Amniotic epithelial cell (primary cell): ENCODE measurements around the gene TLCD3A.
"Not testable (repeated sequence)": the region's sequence is repeated elsewhere in the genome, so short reads cannot be mapped to it uniquely, and the experiment has no call there.

ENCODE experiments used
- DNase-seq: peaks from one replicate; pipeline ENCODE4 v3.0.0-alpha.2; 2010; ENCODE audit warnings: low read depth

TLCD3A gene

DNA sequence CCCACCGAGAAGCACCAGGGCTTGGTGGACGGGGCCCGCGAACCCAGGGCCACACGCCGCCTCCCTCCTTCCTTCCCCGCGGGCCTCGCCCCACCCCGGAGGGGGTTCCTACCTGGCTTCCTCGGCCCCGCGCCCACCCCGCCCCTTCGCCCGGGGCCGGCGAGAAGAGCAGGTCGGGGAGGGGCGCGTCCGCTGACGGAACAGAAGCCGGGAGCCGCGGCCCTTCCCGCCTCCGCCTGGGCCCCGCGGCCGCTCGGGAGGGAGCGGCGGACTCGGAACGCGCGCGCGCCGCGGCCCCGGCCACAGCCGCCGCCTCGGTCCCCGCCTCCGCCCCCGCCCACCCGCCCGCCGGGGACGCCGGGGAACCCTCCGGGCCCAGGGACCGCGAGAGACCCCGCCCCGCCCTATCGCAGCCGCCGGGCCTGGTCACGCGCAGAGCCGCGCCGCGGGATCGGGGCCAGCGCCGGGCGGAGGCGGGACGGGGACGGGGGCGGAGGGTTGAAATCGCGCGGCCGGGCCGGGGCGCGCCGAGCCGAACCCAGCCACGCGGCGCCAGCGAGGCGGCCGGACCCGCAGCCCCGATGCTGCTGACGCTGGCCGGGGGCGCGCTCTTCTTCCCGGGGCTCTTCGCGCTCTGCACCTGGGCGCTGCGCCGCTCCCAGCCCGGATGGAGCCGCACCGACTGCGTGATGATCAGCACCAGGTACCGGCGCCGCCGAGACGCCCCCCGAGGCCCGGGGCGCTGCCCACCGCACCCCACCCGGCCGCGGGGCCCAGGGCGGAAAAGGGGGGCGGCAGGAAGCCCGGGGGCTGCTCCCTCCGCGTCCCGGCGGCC is at the start of gene TLCD3A:
Gene TLCD3A (plus strand): TSS at position 530 of the 835 bp plus-strand sequence. CDS start 52 bp downstream, at position 582.
- peak; percentile 39 for DNase-seq

DNA sequence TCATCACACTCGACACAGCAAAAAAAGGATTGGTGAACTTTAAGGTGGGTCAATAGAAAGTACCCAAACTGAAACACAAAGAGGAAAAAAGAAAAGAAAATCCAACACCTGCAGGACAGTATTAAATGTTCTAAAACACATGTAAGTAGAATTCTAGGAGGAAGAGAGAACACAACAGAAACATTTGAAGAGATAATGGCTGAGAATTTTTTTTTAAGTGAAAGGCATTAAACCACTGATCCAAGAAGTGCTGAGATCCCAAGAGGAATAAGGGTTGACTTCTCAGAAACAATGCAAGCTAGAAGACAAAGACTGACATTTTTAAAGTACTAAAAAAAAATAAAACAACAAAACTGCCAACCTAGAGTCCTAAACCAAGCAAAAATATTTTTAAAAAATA is 49.4 kb upstream of the TLCD3A start:
- DNase-seq, result no peak

DNA sequence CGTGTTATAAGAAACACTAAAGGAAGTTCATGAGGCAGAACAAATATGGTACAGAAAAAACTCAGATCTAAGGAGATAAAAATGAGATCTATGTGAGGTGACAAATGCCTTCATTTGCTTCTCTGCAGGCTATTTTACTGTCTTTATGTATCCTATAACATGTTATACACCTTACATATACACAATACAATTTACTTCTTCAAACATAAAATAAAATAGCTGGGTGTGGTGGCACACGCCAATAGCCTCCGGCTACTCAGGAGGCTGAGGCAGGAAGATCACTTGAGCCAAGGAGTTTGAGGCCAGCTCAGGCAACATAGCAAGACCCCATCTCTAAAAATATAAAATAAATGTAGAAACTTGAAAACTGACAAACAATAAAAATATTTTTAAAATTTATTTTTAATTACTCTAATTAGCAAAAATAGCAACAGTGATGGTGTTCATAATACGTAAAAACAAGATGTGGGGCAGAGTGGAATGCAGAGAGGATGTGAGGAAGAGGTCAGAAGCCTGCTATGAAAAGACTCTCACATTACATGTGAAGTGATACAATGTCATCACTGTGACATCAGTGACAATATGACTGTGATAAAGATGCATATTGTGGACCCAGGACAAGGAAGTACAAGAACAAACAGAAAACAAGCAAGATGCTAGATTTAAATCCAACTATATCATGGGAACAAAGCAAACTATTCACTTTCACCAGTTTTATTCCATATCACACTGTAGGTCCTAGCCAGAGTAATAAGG is 48.7 kb upstream of the TLCD3A start:
- DNase-seq, result no peak

DNA sequence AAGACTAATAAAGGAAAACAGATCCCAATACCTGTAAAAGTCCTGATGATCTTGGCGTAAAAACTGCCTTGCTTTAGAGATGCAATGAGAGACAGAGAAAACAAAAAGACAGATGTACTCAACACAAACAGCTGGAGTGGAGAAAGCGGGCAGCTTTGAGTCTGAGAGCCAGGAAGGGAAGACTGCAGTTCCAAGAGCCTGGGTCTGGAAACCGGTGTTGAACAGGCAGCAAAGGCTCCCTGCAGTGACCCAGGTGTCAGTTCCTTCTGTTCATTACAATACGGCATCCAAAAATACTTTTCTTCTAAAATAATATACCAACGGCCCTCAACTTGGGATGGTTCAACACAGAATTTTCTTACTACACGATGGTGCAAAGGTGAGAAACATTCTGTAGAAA is 47.4 kb upstream of the TLCD3A start:
- no peak for DNase-seq

DNA sequence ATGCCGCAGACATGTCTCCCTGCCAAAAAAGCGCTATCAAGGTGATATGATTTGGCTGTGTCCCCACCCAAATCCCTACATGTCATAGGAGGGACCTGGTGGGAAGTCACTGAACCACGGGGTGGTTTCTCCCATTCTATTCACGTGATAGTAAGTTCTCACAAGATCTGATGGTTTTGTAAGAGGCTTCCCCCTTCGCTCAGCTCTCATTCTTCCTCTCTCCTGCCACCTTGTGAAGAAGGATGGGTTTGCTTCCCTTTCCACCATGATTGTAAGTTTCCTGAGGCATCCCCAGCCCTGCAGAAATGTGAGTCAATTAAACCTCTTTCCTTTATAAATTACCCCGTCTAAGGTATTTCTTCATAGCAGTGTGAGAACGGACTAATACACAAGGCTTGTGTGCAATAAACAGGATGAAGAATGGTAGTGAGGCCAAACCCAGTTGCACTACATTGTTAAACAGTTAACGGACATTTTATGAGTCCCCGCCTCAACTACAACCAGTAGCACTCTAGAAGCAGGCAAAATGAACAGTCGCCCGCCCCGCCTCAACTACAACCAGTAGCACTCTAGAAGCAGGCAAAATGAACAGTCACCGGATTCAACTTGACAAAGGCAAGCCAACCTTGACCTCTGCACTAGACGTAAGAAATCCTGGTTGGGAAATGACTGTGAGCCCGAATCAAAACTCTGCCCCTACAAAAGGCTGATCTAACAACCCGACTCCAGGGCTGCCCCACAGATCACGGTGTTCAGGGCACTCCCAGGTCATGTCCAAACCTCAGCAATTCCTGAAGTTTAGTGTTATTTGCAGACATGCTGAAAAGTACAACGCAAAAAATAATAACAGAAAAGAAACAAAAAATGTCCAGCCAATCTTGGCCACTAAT is 44.1 kb upstream of the TLCD3A start:
- DNase-seq, result peak; percentile 80

DNA sequence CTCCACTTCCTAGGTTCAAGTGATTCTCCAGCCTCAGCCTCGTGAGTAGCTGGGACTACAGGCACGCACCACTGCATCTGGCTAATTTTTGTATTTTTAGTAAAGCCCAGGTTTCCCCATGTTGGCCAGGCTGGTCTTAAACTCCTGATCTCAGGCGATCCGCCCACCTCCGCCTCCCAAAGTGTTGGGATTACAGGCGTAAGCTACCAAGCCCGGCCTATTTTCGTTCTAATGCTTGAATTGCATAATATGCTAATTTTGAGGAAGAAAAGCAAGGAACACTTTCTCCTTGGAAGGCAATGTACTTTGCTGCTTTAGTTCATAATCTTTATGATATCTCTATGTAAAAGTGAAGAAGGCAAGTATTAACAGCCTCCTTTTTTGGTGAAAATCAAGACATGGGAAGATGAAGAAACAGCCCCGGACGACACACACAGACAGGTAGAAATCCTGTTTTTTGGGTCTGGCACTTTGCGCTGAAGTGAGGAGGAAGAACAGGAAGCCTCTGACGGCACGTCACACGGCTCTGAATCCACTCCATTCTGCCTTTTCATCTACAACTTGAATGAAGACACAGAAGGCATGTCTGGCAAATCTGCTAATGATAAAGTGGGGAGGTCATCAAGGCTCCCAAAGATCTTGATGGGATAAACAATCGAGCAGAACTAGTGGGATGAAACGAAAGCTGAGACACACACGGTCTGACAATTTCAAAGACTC is 42.7 kb upstream of the TLCD3A start:
- no peak for DNase-seq

DNA sequence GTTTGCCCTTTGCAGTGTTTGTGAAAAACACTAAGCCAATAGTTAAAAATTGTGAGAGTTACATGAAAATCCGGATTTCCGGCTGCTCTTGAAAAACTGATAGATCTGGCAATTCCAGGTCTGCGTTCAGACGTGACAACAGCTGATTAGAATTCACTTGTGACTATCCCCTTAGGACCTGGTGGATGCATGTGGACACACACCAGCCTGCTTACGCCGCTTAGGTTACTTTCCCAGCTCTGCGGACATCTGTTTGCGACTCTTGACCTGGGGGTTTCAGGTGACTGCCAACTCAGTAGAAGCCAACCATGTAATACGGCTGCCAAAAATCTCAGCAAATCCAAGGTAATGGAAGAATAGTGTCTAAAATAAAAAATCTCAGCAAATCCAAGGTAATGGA is 42.0 kb upstream of the TLCD3A start:
- DNase-seq, result no peak

DNA sequence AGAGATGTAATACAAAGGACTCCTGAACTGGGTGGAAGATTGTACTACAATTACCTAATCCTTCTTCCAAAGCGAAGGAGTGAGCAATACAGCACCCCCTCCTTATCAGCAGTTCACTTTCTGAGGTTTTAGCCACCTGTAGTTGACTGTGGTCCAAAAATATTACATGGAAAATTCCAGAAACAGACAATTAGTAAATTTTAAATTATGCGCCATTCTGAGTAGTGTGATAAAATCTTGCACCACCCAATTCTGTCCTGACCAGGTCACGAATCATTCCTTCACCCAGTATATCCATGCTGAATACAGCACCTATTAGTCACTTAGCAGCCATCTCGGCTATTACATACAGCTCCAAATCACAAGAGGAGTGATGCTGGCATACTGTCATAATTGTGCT is 41.0 kb upstream of the TLCD3A start:
- peak; percentile 81 for DNase-seq

DNA sequence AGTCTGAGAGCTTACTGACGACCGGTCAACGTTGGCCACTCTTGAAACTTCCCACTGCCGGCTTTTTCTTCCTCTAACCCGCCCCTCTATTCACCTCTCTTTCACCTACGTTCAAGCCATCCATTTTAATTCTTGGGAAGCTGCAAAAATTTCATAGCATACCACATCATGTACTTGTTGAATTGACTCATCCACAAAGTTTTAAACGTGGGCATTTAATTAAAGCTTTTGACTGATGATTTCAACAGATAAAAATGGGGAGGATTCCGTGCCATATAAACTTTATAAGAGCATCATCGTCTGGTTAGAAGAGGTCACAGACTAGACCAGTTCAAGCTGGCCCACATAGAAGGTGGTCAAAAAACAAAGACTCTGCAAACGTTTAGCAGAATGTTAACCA is 40.3 kb upstream of the TLCD3A start:
- DNase-seq, result peak; percentile 84

DNA sequence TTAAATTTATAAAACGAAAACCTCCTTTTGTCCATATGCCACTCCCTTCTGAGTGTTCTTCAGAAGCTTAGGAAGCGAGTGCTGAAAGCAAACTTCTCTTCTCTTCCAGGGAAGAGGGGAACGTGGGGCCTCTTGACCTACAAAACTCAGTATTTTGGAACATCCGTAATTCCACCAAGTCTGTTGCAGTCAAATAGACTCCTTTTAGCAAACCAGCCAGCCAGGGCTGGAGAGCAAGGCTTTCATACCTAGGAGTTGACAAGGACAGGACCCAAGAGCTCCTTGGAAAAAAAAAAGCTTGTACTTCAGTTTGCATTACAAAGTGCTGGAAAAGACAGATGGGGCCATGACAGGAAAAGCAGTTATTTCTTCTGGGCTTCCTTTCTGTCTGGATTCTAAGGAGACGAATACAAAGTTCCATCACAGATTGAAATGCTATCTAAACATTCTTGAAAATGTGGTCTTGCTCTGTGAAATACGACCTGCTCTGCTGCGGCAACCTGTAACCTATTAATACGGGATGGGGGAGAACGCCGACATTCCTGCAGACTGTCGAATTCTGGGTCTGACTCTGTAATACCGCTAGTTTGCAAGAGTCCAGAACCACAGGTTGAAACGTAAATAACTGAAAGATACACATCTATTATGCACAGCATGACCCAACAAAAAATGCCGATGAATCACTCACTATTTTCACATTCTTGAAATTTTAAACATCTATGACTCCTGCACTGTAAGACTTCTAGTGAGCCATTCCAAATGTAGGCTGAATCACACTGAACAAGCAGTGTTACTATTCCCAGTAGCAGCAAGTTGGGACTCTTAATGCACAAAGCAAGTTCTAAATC is 38.4 kb upstream of the TLCD3A start:
- peak; percentile 98 for DNase-seq

DNA sequence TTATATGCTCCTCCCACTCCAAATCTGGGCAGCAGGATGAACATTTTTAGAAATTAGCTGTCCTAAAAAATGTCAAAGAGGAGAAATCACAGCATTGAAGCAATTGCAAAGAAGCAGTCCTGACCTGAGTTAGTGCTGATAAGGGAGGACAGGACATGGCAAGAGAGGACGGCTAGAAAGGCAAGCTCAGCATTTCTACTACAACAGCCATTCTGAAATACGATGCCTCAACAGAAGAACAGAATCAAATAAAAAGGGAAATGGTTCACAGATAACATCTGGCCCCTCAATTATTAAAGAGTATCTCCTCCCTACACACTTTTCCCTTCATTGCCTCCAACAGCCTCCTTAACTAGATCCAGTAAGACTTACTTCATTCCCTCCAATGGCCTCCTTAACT is 36.0 kb upstream of the TLCD3A start:
- DNase-seq, result no peak

DNA sequence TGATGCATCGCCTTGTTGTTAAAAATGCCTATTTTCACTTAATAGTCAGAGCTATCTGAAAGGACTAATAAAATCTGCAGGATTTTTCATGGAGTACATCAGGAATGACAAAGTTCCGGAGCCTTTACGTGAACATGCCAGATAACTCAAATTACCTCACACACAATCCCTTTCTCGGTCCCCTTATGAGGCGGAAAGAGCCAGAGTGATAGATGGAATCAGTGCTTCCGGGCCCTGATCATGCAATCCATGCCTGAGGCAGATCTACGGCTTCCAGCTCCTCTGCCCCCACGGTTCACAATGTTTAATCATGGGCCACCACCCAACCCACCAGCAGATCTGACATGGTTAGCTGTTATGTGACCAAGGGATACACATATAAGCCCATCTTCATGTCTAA is 34.7 kb upstream of the TLCD3A start:
- DNase-seq, result no peak

DNA sequence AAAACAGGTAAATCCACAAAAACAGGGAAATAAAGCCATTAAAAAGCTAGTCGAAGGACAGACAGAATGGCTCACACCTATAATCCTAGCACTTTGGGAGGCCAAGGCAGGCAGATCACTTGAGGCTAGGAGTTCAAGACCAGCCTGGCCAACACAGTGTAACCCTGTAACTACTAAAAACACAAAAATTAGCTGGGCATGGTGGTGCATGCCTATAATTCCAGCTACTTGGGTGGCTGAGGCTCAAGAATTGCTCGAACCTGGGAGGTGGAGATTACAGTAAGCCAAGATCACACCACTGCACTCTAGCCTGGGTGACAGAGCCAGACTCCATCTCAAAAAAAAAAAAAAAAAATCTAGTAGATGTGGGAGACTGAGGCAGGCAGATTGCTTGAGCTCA is 34.3 kb upstream of the TLCD3A start:
- DNase-seq, result not testable (repeated sequence)

DNA sequence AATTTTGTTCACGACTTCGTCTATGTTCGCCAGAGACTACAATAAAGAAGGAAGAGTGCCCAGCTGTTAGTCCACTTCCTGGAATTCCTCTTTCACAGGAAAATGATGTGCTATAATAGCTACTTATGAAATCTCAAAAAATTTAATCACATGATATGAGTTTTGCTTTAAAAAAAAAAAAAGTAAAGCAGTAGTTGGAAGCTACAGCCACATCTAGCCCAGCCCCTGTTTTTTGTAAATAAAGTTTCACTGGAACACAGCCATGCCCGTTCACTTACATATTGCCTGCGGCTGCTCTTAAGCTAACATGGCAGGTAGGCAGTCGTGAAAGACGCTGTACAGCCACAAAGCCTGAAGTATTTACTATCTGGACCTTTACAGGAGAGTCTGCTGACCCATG is 33.1 kb upstream of the TLCD3A start:
- DNase-seq, result peak; percentile 37

DNA sequence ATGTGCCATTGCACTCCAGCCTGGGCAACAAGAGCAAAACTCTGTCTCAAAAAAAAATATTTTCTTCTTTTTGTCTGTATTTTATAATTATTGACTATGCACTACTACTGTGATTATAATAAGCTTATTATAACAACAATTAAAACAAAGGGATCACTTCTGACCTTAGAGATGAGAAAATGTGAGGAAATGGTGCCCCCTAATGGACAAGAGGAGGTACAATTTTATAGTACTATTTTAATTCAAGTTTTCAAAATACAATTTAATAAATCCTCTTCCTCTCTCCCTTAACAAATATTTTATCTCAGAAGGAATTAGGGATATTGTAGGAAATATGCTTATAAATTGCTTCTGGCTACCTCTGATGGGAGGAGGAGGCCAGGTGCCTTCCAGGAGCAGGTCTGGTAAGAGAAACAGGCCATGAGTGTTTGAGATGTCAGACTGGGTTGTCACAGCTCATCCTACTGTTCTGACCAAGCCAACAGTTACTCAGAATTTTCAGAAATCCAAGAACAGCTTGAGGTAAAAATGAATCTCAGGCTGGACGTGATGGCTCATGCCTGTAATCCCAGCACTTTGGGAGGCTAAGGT is 31.8 kb upstream of the TLCD3A start:
- DNase-seq, result peak; percentile 37

DNA sequence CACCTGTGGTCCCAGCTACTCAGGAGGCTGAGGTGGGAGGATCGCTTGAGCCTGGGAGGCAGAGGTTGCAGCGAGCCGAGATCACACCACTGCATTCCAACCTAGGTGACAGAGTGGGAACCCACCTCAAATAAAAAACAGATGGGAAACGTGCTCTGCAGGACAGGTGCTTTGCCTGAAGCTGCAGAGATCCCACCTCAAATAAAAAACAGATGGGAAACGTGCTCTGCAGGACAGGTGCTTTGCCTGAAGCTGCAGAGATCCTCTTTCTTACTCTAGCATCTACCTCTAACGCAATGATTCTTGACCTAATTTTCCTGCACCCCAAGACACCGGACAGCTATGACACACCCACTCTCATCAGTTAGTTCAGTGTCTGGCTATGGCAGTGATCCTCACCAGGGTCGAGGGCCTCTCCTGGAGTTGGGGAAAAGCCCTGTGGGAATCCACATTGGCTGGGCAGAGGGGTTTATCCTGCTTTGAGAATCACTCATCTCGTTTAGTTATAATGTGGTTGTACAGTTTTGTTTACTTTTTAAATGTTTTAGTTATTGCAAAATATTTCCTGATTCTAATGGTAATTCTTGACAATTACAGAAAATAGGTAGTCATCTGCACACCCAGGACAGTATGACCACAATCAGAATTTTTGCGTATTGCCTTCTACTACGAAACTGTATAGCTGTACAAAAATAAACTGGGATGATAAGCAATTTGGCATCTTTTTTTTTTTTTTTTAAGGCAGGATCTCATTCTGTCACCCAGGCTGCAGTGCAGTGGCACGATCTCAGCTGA is 29.1 kb upstream of the TLCD3A start:
- DNase-seq, result peak; percentile 29

DNA sequence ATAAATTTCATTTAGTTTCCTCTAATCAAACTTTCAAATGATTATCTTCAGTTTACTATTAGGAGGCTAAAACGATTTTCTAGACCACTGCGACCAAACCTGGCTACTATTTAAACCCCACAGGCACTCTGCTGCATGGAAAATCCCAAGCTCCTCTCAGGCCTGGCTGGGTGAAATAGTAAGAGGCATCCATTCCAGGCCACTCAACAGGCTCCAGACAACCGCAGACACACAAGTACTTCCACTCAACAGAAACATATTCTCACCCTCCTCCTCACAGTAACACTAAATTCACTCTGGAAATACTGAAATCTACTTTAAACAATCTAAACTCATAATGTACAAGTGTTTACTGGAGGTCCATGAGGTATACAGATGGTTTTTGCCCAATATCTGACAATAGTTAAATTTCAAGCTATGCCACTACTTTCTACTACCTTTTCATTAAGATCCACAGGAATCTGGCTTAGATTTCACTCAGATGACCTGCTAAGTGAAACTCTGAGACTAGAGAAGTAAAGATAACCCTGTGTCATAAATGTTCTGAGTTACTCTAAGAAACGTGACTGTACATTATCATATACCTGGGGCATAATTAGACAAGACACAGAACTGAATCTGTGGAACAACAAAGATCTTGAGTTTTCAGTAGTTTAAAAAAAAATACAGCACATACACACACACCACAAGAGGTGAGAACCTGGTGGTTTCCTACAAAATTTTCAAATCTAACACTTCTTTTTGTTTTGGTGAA is 28.1 kb upstream of the TLCD3A start:
- DNase-seq, result peak; percentile 54

DNA sequence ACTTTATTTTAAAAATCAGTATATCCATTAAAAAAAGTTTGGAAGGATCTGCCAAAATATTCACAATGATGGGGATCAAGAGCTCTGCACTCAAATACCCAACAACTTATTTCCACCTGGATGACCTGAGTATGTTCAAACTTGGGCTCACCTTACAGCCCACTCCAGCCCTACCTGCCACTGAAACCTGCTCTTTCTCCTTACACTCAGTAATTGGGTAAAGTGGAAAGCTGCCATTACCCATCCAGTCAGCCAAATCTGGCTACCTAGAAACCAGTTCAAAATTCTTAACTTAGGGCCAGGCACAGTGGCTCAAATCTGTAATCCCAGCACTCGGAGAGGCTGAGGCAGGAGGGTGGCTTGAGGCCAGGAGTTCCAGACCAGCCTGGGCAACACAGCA is 27.4 kb upstream of the TLCD3A start:
- DNase-seq, result no peak

DNA sequence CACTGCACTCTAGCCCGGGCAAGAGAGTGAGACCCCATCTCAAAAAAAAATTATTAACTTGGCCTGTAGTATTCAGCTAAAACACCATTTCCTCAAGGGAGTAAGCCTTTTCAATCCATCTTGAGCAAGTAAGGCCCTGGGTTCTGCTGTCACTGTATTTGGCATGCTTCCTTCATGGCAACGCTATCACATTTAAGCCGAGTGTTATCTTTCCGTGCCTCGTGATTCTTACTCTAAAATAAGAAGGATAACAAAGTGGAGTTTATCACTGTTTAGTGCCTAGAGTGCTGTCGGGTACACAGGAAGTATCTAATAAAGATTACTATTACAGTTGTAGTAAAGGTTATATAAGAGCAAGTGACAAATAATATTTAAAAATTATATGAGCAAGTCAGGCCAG is 26.5 kb upstream of the TLCD3A start:
- peak; percentile 57 for DNase-seq
